SJSA1 (cell line): ENCODE data around the gene EPN1. TPM values are rescaled to one million over a fixed set of nuclear protein-coding genes. Genes with fewer than 3 reads are reported as not detected.

Experiments
- DNase-seq, 2 experiments: peaks; one replicate each; pipeline ENCODE4 v3.0.0-alpha.2; 2015 to 2020; ENCODE audit warnings: low spot score in 2 of 2, low read depth in 1 of 2
- H3K27ac ChIP-seq: fragments of 250-450 bp; sonication (Bioruptor Pico); 2 replicates; pipeline ENCODE4 v1.5.1; 2020; ENCODE audit warnings: mild to moderate bottlenecking, moderate library complexity
- H3K27me3 ChIP-seq: fragments of 250-450 bp; sonication (Bioruptor Pico); replicated peaks from 2 replicates; pipeline ENCODE4 v1.5.1; 2020; ENCODE audit warnings: mild to moderate bottlenecking, moderate library complexity
- H3K36me3 ChIP-seq: fragments of 250-450 bp; sonication (Bioruptor Pico); 2 replicates; pipeline ENCODE4 v1.5.1; 2020; ENCODE audit warnings: mild to moderate bottlenecking
- H3K4me1 ChIP-seq: fragments of 250-450 bp; sonication (Bioruptor Pico); replicated peaks from 2 replicates; pipeline ENCODE4 v1.6.1; 2021; ENCODE audit warnings: mild to moderate bottlenecking
- H3K4me3 ChIP-seq: fragments of 250-450 bp; sonication (Bioruptor Pico); 2 replicates; pipeline ENCODE4 v1.5.1; 2020; ENCODE audit warnings: mild to moderate bottlenecking
- H3K9me3 ChIP-seq: fragments of 250-450 bp; sonication (Bioruptor Pico); replicated peaks from 2 replicates; pipeline ENCODE4 v1.5.1; 2020; ENCODE audit warnings: mild to moderate bottlenecking
- total RNA-seq: library from RNA; depleted of rRNA; stranded (reverse); fragments of >200 nt; shearing (Covaris generic); gene quantifications from 2 replicates; pipeline ENCODE4 v1.2.3, GENCODE V29; 2014

EPN1 gene
- total RNA-seq, 1 experiment from 2014 or later: 67.7 TPM

GRCh38 chr19:55684946-55685681, 10.1 kb downstream of the EPN1 start:
- H3K36me3 ChIP-seq: peaks cover 85% of the 10 kb centered on the region
- H3K27ac ChIP-seq: no peak overlapping the region
- no peaks in the 10 kb centered on the region for H3K27me3 ChIP-seq
- no peaks in the 10 kb centered on the region for H3K4me1 ChIP-seq
- H3K4me3 ChIP-seq: no peak overlapping the region
- no peak for DNase-seq
- no peaks in the 10 kb centered on the region for H3K9me3 ChIP-seq

- no peaks in the 10 kb centered on the region for H3K9me3 ChIP-seq
- H3K27ac ChIP-seq: no peak overlapping the region
- DNase-seq: no peak
- peaks cover 84% of the 10 kb centered on the region for H3K36me3 ChIP-seq
- H3K4me1 ChIP-seq: no peaks in the 10 kb centered on the region
- H3K27me3 ChIP-seq: no peaks in the 10 kb centered on the region
- no peak overlapping the region for H3K4me3 ChIP-seq
These were observed 10.8 kb downstream of the EPN1 start for GRCh38 chr19:55685776-55686175.

- no peak overlapping the region for H3K4me3 ChIP-seq
- no peak for DNase-seq
- H3K4me1 ChIP-seq: no peaks in the 10 kb centered on the region
- H3K9me3 ChIP-seq: no peaks in the 10 kb centered on the region
- H3K27me3 ChIP-seq: no peaks in the 10 kb centered on the region
- no peak overlapping the region for H3K27ac ChIP-seq
- H3K36me3 ChIP-seq: peaks cover 84% of the 10 kb centered on the region
These were observed 11.5 kb downstream of the EPN1 start for GRCh38 chr19:55686311-55687050.

DNA sequence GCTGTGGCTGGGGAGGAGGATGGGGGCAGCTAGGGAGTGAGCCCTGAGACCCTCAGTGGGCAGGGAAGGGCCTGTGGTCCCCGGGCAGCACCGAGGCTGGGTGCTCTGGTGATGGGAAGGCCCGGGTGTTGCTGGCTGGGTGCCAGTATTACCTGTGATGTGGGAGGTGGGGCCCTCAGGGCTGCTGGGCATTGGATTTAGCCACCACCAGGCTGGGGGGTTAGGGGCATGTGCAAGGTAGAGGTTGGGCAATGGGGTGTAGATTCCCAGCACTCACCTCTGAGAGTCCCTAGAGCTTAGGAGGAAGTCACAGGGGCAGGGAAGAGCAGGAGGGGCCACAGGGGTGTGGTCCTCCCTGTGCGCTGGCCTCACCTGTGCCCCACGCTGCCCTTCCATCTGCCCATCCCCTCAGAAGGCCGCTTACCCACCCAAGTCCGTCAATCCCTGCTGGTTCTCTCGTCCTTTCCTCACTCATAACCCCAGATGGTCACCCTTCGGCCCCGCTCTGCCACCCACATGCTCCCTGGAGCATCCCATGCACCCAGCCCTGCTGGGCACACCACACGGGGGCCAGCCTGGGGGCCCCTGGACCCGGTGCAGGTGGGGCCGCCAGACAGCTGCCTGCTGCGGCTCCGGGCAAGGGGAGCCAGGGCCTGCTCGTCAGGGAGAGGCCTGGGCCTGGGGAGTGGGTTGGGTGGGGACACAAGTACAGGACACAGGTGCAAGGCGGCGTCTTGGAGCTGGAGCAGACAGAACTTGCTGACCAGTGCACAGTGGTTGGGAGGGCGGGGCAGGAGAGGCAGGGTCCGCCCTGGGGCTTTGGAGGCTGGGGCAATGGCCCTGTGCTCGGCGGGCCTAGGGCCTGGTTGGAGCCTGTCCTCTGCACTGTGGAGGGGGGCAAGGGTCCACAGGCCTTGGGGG, 12.5 kb downstream of the EPN1 start:
- Histone ChIP-seq H3K27ac (no peak overlapping the region), H3K36me3 (peaks cover 78% of the 10 kb centered on the region), H3K27me3 (no peaks in the 10 kb centered on the region), H3K4me1 (no peaks in the 10 kb centered on the region), H3K9me3 (no peaks in the 10 kb centered on the region), H3K4me3 (no peak overlapping the region)
- no peak for DNase-seq

GRCh38 chr19:55688422-55689218, 13.6 kb downstream of the EPN1 start:
- H3K36me3 ChIP-seq: peaks cover 80% of the 10 kb centered on the region
- H3K27ac ChIP-seq: no peak overlapping the region
- H3K9me3 ChIP-seq: no peaks in the 10 kb centered on the region
- H3K4me1 ChIP-seq: no peaks in the 10 kb centered on the region
- no peaks in the 10 kb centered on the region for H3K27me3 ChIP-seq
- no peak for DNase-seq
- H3K4me3 ChIP-seq: no peak overlapping the region

GRCh38 chr19:55689411-55690108, 14.5 kb downstream of the EPN1 start:
- Histone ChIP-seq H3K27me3 (no peaks in the 10 kb centered on the region), H3K27ac (no peak overlapping the region), H3K4me1 (no peaks in the 10 kb centered on the region), H3K4me3 (no peak overlapping the region), H3K36me3 (peaks cover 79% of the 10 kb centered on the region), H3K9me3 (no peaks in the 10 kb centered on the region)
- DNase-seq: no peak

- Histone ChIP-seq H3K9me3 (no peaks in the 10 kb centered on the region), H3K4me3 (no peak overlapping the region), H3K27ac (no peak overlapping the region), H3K4me1 (no peaks in the 10 kb centered on the region), H3K27me3 (no peaks in the 10 kb centered on the region), H3K36me3 (peaks cover 78% of the 10 kb centered on the region)
- no peak for DNase-seq
These were observed 15.2 kb downstream of the EPN1 start for GRCh38 chr19:55690109-55690768.

- Histone ChIP-seq H3K4me1 (no peaks in the 10 kb centered on the region), H3K36me3 (peaks cover 78% of the 10 kb centered on the region), H3K4me3 (no peak overlapping the region), H3K27me3 (no peaks in the 10 kb centered on the region), H3K27ac (no peak overlapping the region), H3K9me3 (no peaks in the 10 kb centered on the region)
- DNase-seq: no peak
These were observed 15.9 kb downstream of the EPN1 start for GRCh38 chr19:55690769-55691545.

GRCh38 chr19:55691561-55692481, 16.8 kb downstream of the EPN1 start:
- H3K36me3 ChIP-seq: peaks cover 79% of the 10 kb centered on the region
- no peaks in the 10 kb centered on the region for H3K4me1 ChIP-seq
- H3K27me3 ChIP-seq: no peaks in the 10 kb centered on the region
- H3K27ac ChIP-seq: no peak overlapping the region
- DNase-seq: no peak
- no peaks in the 10 kb centered on the region for H3K9me3 ChIP-seq
- no peak overlapping the region for H3K4me3 ChIP-seq

GRCh38 chr19:55692681-55693081, 17.7 kb downstream of the EPN1 start:
- Histone ChIP-seq H3K4me1 (no peaks in the 10 kb centered on the region), H3K27me3 (no peaks in the 10 kb centered on the region), H3K9me3 (no peaks in the 10 kb centered on the region), H3K27ac (no peak overlapping the region), H3K4me3 (no peak overlapping the region), H3K36me3 (peaks cover 72% of the 10 kb centered on the region)
- no peak for DNase-seq

DNA sequence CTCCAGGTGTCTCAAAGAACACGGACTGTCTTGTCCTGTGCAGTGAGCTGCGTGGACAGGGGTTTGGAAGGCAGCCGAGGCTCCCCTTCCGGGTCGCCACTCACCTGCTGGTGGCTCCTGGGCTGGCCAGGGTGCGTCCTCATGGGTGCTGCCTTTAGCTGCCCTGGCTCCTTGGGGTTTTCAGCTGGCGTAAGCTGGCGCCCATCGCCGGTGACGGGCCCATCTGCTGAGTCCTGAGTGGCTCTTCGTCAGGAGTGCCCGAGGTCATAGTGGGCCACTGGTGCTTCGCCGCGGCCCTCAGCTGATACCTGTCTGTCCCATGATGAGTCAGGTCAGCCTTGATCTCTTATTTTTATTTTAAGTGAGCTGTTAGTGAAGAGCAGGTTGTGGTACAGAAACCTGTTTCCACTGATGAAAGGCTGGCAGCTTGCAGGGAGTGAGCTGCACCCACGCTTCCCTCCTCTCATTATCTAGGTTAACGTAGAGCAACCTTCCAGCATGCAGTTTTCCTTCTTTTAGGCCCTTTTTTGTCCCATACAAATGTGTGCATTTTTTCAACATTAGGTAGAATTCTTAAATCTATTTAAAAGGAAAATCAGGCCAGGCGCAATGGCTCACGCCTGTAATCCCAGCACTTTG, 18.4 kb downstream of the EPN1 start:
- H3K4me3 ChIP-seq: no peak overlapping the region
- H3K9me3 ChIP-seq: no peaks in the 10 kb centered on the region
- no peaks in the 10 kb centered on the region for H3K27me3 ChIP-seq
- no peak overlapping the region for H3K27ac ChIP-seq
- no peak for DNase-seq
- H3K4me1 ChIP-seq: no peaks in the 10 kb centered on the region
- peaks cover 71% of the 10 kb centered on the region for H3K36me3 ChIP-seq
